ENCODE results near the gene HCFC1R1. TPM values are rescaled to one million over a fixed set of nuclear protein-coding genes. Genes with fewer than 3 reads are reported as not detected.
A peak's percentile ranks its signal among the peaks of the same experiment; 100 is the strongest.
"Not testable (repeated sequence)": the region's sequence is repeated elsewhere in the genome, so short reads cannot be mapped to it uniquely, and the experiment has no call there.

Gene HCFC1R1, protein sequence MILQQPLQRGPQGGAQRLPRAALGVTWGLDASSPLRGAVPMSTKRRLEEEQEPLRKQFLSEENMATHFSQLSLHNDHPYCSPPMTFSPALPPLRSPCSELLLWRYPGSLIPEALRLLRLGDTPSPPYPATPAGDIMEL
- 100 to 1,000 TPM in 1 of 4 donors, 10 to 100 TPM in 3; 61.3 to 102 (median 72.0) TPM for polyA plus RNA-seq (ENCODE audit: insufficient read length in 4 of 4)

- peak; percentile 90 to 95 (median 94) for DNase-seq (ENCODE audit: low read depth in 4 of 4, low spot score in 3 of 4)
These were observed at the start of gene HCFC1R1, which contains the start of gene THOC6 for GRCh38 chr16:3023669-3024478. HCFC1R1 (minus strand) TSS chr16:3023942; CDS start chr16:3023941, 1 bp downstream. THOC6 (plus strand) TSS chr16:3024035; CDS start chr16:3024327, 292 bp downstream.

DNA sequence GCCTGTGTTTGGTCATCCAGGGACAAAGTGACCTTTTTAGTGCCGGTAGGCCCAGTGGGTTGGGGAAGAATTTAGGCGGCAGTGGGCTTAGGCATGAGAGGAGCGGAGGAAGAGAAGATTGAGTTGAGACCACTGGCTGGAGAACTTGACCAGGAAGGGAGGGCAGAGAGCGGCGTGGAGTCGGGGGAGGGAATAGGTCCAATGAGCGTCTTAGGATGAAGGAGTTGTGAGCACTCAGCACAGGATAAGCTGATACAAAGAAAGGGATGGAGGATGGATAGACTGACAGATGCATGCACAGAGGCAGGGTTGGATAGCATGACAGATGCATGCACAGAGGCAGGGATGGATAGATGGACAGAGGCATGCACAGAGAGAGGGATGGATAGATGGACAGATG is 49.7 kb upstream of the HCFC1R1 start:
- no peak for DNase-seq (ENCODE audit: low read depth in 4 of 4, low spot score in 3 of 4)

- DNase-seq (ENCODE audit: low read depth in 4 of 4, low spot score in 3 of 4) = not testable (repeated sequence)
These were observed 49.0 kb upstream of the HCFC1R1 start for GRCh38 chr16:3072576-3073263.

DNA sequence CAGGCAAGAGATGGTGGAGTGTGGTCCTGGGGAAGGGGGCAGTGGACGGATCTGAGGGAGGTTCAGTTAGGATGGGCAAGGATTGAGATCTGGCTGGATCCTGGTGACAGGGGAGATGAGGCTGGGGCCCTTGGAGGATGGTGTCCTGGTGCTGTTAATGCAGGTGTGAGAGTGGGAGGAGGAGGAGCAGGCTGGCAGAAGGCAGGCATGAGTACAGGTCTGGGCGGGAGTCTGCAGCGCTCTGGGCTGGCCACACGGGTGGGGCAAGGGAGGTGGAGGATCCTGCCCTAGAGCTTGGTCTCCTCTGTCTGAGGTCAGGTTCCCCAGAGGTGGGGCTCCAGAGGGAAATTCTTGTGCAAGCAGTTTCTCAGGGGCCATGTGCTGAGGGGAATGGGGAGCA is 48.4 kb upstream of the HCFC1R1 start:
- not testable (repeated sequence) for DNase-seq (ENCODE audit: low read depth in 4 of 4, low spot score in 3 of 4)

- DNase-seq (ENCODE audit: low read depth in 4 of 4, low spot score in 3 of 4) = no peak
These were observed 47.9 kb upstream of the HCFC1R1 start for GRCh38 chr16:3071655-3072054.

DNA sequence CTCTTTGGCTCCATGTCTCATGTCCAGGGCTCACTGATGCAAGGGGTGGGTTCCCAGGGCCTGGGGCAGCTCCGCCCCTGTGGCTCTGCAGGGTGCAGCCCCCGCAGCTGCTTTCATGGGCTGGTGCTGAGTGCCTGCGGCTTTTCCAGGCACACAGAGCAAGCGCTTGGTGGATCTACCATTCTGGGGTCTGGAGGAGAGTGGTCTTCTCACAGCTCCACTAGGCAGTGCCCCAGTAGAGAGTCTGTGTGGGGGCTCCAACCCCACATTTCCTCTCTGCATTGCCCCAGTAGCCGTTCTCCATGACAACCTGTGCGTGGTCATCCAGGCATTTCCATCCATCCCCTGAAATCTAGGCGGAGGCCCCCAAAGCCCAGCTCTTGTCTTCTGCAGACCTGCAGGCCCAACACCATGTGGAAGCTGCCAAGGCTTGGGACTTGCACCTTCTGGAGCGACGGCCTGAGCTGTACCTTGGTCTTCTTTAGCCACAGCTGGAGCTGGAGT is 46.9 kb upstream of the HCFC1R1 start:
- DNase-seq (ENCODE audit: low read depth in 4 of 4, low spot score in 3 of 4) = no peak

DNA sequence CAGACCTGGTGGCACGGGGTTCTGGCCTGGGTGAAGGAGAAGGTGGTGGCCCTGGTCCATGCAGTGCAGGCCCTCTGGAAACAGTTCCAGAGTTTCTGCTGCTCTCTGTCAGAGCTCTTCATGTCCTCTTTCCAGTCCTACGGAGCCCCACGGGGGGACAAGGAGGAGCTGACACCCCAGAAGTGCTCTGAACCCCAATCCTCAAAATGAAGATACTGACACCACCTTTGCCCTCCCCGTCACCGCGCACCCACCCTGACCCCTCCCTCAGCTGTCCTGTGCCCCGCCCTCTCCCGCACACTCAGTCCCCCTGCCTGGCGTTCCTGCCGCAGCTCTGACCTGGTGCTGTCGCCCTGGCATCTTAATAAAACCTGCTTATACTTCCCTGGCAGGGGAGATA is 45.4 kb upstream of the HCFC1R1 start:
- DNase-seq (ENCODE audit: low read depth in 4 of 4, low spot score in 3 of 4) = not testable (repeated sequence)

DNA sequence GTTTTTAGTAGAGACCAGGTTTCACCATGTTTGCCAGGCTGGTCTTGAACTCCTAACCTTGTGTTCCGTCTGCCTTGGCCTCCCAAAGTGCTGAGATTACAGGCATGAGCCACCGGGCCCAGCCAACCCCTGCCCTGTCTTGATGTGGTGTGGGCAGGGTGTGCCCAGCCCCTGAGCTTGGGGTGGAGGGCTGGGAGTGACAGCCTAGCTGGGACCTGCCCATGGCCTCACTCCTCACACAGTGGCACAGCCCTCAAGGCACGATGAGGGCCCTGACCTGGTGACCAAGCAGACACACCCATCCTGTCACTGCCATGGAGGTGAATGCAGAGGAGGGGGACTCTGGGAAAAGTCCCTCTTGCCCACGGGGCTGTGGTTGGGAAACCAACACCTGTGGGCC is 44.7 kb upstream of the HCFC1R1 start:
- no peak for DNase-seq (ENCODE audit: low read depth in 4 of 4, low spot score in 3 of 4)

GRCh38 chr16:3066440-3066748 is 42.7 kb upstream of the HCFC1R1 start:
- no peak for DNase-seq (ENCODE audit: low read depth in 4 of 4, low spot score in 3 of 4)

GRCh38 chr16:3065742-3066439 is 42.1 kb upstream of the HCFC1R1 start:
- DNase-seq (ENCODE audit: low read depth in 4 of 4, low spot score in 3 of 4) = no peak

- no peak for DNase-seq (ENCODE audit: low read depth in 4 of 4, low spot score in 3 of 4)
These were observed 41.5 kb upstream of the HCFC1R1 start, which contains the start of gene IL32 for GRCh38 chr16:3065069-3065741. IL32 (plus strand) TSS chr16:3065640; CDS start chr16:3065812, 172 bp downstream.

GRCh38 chr16:3063625-3064386 is 40.1 kb upstream of the HCFC1R1 start:
- no peak for DNase-seq (ENCODE audit: low read depth in 4 of 4, low spot score in 3 of 4)

- no peak for DNase-seq (ENCODE audit: low read depth in 4 of 4, low spot score in 3 of 4)
These were observed 38.8 kb upstream of the HCFC1R1 start for GRCh38 chr16:3062553-3062952.

DNA sequence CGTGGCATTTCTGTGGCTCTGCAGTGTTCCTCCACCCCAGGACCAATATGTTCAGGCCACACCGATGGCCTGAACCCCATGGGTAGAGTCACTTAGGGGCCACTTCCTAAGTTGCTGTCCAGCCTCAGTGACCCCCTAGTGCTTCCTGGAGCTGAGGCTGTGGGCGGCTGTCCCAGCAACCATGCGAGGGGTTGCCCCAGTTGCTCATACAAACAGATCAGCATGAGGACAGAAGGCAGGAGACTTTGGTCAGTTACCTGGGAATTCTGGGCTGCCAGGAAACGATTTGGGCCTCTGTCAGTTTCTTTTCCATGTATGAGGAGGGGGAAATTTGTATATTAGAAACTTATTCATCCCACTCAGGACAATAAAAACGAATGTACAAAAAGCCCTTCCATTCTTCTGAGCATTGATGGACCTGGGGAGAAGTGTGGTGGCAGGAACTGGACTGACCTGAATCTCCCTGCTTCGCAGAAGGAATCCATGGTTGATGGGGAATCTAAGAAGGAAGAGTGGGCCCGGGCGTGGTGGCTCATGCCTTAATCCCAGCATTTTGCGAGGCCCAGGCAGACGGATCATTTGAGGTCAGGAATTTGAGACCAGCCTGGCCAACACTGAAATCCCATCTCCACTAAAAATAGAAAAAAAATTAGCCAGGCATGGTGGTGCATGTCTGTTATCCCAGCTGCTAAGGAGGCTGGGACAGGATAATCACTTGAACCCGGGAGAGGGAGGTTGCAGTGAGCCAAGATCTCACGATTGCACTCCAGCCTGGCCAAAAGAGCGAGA is 36.8 kb upstream of the HCFC1R1 start:
- no peak for DNase-seq (ENCODE audit: low read depth in 4 of 4, low spot score in 3 of 4)

GRCh38 chr16:3059723-3060242 is 36.0 kb upstream of the HCFC1R1 start:
- no peak for DNase-seq (ENCODE audit: low read depth in 4 of 4, low spot score in 3 of 4)

GRCh38 chr16:3059041-3059722 is 35.4 kb upstream of the HCFC1R1 start:
- DNase-seq (ENCODE audit: low read depth in 4 of 4, low spot score in 3 of 4) = peak in 3 of 4 donors; percentile 72 to 82 (median 78)

DNA sequence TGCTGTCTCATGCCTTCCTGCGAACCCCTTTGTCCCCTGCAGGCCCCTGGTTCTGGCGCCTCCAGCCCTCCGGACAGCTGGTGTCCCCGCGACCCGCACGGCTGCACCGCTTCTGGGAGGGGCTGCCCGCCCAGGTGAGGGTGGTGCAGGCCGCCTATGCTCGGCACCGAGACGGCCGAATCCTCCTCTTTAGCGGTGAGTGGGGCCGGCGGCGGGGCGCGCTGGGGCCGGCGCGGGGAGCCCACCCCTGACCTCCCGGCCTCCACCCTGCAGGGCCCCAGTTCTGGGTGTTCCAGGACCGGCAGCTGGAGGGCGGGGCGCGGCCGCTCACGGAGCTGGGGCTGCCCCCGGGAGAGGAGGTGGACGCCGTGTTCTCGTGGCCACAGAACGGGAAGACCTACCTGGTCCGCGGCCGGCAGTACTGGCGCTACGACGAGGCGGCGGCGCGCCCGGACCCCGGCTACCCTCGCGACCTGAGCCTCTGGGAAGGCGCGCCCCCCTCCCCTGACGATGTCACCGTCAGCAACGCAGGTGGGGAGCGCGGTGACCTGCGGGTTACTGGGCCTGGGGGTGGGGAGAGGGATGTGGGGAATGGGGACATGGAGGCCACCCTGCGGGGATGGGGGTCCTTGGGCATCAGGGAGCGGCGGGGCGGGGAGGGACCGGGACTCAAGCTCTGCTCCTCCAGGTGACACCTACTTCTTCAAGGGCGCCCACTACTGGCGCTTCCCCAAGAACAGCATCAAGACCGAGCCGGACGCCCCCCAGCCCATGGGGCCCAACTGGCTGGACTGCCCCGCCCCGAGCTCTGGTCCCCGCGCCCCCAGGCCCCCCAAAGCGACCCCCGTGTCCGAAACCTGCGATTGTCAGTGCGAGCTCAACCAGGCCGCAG is 34.6 kb upstream of the HCFC1R1 start:
- DNase-seq (ENCODE audit: low read depth in 4 of 4, low spot score in 3 of 4) = no peak
